ENCODE data around the gene GCNA.
A peak's percentile ranks its signal among the peaks of the same experiment; 100 is the strongest.
"Not testable (repeated sequence)": the region's sequence is repeated elsewhere in the genome, so short reads cannot be mapped to it uniquely, and the experiment has no call there.

Gene GCNA

GRCh38 chrX:71627588-71628404 lies 49.6 kb downstream of the GCNA start:
- intact Hi-C loops (cut with DNase I), result no loop called here
- no peak for DNase-seq

DNA sequence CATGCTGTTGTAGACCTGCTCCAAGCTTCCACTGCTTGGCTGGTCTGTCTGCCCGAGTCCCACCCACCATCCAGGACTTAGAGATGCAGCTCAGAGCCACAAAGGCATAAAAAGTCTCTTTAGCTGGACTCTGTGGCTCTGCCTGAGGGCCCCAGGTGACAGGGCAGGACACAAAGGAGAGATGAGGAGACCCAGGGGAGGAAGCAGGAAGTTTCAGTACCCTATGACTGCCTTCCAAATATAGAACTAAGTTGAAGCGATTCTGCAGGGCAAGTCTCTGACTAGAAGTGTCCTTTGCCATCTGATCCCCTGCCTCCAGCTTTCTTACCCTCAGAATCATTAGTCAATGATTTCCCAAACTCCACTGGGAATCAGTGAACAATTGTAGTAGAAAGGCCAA lies 51.2 kb downstream of the GCNA start:
- no peak for DNase-seq
- intact Hi-C loops (cut with DNase I), result no loop called here

- intact Hi-C loops (cut with DNase I), result no loop called here
These were observed 54.9 kb downstream of the GCNA start for GRCh38 chrX:71632923-71633657.

DNA sequence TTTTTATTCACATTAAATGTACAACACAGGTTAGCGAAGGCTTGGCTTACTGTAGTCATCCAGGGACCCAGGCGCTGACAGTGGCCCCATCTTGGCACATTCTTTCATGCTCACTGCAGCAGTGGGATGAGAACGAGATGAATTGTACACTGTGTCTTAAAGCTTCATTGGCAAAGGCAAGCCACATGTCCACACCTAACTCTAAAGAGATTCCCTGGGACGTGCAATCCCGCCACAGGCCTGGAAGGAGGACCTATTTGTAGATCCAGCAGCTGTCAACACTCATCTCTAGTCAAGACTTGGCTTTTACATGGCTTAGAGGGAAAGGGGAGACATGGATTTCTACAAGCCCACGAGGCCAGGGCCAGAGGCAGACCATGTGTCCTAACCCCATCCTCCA lies 56.1 kb downstream of the GCNA start:
- intact Hi-C loops (cut with DNase I), result no loop called here
- peak in 1 of 42 donors; percentile 12 for DNase-seq

More at GRCh38 chrX:71632923-71633657, 54.9 kb downstream of the GCNA start:
- DNase-seq, result no peak

GRCh38 chrX:71636438-71637252 lies 58.4 kb downstream of the GCNA start:
- intact Hi-C loops (cut with DNase I), result no loop called here
- DNase-seq, result peak in 21 of 42 donors; percentile 5 to 63 (median 31)

DNA sequence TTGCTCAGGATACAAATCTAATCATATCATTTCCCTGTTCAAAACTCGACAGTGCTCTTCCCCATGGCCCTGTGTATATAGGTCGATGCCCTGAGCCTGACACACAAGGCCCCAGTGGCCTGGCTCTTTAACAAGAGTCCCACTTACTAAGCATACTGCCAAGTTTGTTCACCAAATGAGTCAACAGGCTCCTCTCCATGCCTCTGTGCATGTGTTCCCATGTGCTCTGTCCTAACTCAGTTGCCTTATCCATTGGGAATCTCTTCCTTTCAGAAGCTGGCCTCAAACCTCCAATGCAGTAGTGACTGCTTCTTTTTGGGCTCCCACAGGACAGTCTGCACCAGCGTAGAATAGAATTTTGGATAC lies 59.0 kb downstream of the GCNA start:
- DNase-seq, result no peak
- intact Hi-C loops (cut with DNase I), result no loop called here

- intact Hi-C loops (cut with DNase I), result no loop called here
- DNase-seq, result peak in 1 of 42 donors; percentile 23
These were observed 59.6 kb downstream of the GCNA start for GRCh38 chrX:71637848-71638247.

DNA sequence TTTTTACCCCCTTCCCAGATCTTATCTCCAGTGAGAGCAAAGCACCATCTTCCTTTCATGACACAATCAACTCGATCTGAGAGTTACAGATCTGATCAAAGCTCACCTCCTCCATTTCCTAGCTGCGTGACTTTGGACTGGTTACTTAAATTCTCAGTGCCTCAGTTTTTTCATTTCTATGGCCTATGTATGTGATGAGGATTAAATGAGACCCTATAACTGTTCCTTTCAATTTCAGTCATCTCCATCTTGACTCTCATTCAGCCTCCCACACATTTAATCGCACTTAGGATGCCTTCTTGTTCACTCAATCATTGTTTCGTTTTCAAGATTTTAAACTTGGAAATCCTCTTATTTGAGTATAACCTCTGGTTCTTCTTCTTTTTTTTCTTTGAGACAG lies 60.2 kb downstream of the GCNA start:
- intact Hi-C loops (cut with DNase I), result no loop called here
- DNase-seq, result no peak

GRCh38 chrX:71640002-71640401 lies 61.8 kb downstream of the GCNA start:
- DNase-seq, result no peak
- intact Hi-C loops (cut with DNase I), result no loop called here

DNA sequence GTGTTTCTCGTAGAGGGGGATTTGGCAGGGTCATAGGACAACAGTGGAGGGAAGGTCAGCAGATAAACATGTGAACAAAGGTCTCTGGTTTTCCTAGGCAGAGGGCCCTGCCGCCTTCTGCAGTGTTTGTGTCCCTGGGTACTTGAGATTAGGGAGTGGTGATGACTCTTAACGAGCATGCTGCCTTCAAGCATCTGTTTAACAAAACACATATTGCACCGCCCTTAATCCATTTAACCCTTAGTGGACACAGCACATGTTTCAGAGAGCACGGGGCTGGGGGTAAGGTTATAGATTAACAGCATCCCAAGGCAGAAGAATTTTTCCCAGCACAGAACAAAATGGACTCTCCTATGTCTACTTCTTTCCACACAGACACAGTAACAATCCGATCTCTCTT lies 66.2 kb downstream of the GCNA start:
- intact Hi-C loops (cut with DNase I), result not testable (repeated sequence)

GRCh38 chrX:71650333-71650969 lies 72.2 kb downstream of the GCNA start:
- DNase-seq, result peak in 1 of 42 donors; percentile 0
- intact Hi-C loops (cut with DNase I), result no loop called here

More for the DNA sequence above, 66.2 kb downstream of the GCNA start:
- not testable (repeated sequence) for DNase-seq

DNA sequence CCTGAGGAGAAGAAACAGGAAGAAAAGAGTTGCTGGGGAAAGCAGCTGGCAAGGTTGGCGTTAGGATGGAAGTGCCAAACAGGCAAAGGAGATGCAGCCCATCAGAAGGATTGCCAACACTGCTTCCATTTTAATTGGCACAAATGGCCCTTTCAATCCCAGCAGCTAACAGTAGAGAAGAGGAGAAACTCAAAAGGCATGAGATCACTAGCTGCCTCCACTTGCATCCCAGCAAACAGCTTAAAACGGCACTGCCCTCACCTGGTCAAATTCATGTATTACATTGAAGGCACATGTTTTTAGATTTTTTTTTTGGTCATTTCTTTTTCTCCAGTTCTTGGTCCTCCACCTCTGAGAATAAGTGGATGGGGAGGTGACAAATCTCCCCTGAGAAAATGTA lies 74.2 kb downstream of the GCNA start:
- DNase-seq, result peak in 29 of 42 donors; percentile 13 to 74 (median 47)
- intact Hi-C loops (cut with DNase I), result no loop called here

DNA sequence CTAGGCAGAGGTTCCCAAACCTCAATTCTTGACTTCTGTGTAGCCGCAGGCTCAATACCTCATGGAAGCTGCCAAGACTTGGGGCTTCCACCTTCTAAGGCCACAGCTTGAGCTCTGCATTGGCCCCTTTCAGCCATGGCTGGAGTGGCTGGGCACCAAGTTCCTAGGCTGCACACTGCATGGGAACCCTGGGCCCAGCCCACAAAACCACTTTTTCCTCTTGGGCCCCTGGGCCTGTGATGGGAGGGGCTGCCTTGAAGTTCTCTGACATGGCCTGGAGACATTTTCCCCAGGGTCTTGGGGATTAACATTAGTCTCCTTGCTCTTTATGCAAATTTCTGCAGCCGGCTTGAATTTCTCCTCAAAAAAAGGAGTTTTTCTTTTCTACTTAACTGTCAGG lies 75.1 kb downstream of the GCNA start:
- intact Hi-C loops (cut with DNase I), result no loop called here

GRCh38 chrX:71657267-71657666 lies 79.0 kb downstream of the GCNA start:
- no peak for DNase-seq
- intact Hi-C loops (cut with DNase I), result no loop called here

More for the DNA sequence above, 75.1 kb downstream of the GCNA start:
- peak in 1 of 42 donors; percentile 1 for DNase-seq

- intact Hi-C loops (cut with DNase I), result no loop called here
- peak in 4 of 42 donors; percentile 1 to 40 (median 24) for DNase-seq
These were observed 81.1 kb downstream of the GCNA start for GRCh38 chrX:71659342-71659741.

DNA sequence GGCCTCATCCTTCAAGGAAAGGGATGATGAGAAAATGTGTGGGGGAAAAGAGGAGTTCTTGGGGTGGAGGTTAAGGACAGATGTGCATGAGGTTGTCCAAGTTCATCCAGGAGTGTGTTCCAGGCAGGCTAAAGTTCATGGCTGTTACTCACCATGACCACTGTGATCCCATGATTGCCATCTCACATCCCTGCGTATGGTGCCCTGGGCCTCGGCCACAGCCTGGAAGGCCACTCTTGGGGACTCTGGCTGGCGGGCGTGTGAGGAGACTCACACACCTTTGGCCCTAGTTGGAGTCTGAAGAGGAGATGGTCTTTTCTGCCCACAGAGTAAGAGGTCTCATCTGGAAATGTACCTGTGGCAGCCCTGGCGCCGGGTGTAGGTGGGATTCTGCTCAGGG lies 81.7 kb downstream of the GCNA start:
- no peak for DNase-seq
- intact Hi-C loops (cut with DNase I), result no loop called here

DNA sequence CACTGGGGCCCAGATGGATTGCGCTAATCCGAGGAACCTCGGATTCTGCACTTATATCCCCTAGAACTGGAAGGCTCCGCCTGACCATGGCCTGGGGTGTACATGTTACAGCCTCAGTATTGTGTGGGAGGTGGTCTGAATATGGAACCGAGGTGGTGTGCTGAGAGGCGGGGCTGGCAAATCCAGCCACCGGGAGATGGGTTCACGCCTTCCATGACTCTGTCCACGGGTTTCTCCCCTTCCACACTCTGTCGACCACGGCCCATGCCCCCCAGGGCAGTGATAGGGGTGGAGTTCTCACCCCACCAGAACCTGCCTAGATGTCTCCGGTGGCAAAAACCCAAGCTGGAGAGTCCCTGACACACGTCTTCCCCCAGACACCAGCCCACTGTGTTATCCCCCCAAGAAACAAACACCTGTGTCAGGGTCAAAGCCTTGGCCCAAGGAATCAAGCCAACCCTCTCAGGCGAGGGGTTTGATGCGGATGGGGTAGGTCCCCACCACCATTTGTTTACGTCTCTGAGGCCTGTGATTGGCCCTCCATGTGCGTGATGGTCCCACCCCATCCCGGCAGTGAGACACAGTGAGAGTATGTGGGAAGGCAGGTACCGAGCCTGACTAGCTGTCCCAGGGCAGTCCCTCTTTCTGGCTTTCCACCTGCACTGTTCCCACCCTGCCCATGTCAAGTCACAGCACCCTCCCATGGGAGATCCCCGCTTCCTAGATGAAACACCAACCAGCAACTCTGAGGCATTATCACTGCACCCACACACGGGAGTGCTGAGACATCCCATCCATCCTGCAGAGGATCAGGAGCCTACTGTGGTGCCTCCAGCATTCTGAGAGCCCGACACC lies 82.6 kb downstream of the GCNA start:
- intact Hi-C loops (cut with DNase I), result no loop called here
- peak in 7 of 42 donors; percentile 6 to 49 (median 16) for DNase-seq

GRCh38 chrX:71661919-71662318 lies 83.7 kb downstream of the GCNA start:
- intact Hi-C loops (cut with DNase I), result no loop called here
- no peak for DNase-seq
